GM12874 (cell line): Measurements from ENCODE around the gene RGS10.

Experiments
- CTCF ChIP-seq: IDR thresholded peaks from 2 replicates; pipeline ENCODE4 v1.5.1; 2011; ENCODE audit warnings: low read depth, mild to moderate bottlenecking, control low read depth, low read length, moderate library complexity; ENCODE audit not compliant: insufficient read depth

Gene RGS10

GRCh38 chr10:119542988-119543813, 682 bp upstream of the RGS10 start:
- peak; percentile 73 for TF ChIP-seq CTCF

GRCh38 chr10:119541459-119542356, 811 bp downstream of the RGS10 start:
- no peak for TF ChIP-seq CTCF

GRCh38 chr10:119541046-119541445, 1.5 kb downstream of the RGS10 start:
- no peak for TF ChIP-seq CTCF

- no peak for TF ChIP-seq CTCF
Measured at GRCh38 chr10:119540038-119540437, 2.5 kb downstream of the RGS10 start.

GRCh38 chr10:119539359-119539825, 3.1 kb downstream of the RGS10 start:
- no peak for TF ChIP-seq CTCF

- TF ChIP-seq CTCF: no peak
Measured at GRCh38 chr10:119538632-119539358, 3.7 kb downstream of the RGS10 start.
